ENCODE measurements around the gene AGBL2. TPM values are rescaled to one million over a fixed set of nuclear protein-coding genes. Genes with fewer than 3 reads are reported as not detected.

AGBL2 gene
- total and polyA plus RNA-seq, 2 of the 8 experiments (the other 6 are each of a cell fraction or from before 2014, with no cell fraction given) = 2.1 to 6.5 TPM

DNA sequence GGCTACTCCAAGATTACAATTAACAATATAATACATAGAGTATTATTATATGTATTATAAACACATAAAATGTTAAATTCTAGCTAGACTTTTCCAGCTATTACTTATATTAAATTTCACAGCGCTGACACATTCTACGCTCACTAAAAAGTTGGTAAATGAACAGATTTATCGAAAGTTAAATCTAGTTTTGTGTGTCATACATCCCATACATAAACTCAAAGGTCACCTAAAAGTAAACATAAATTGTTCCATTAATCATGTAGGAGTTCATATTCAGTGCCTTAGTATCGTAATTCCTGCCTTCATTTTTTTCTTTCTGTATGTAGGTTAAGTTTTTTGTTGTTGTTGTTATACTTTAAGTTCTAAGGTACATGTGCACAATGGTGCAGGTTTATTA lies 41.0 kb upstream of the AGBL2 start (continued):
- TF ChIP-seq HDAC2 (IDR thresholded peaks at IDR 0.05; ENCODE audit: borderline replicate concordance in 1 of 2, low read depth in 2 of 2, low read length in 2 of 2) (no peak), RBBP5 (IDR thresholded peaks at IDR 0.05; ENCODE audit: borderline replicate concordance, low read depth, low read length) (no peak), TCF12 (IDR thresholded peaks at IDR 0.05; ENCODE audit: low read depth, low read length) (no peak), RXRA (IDR thresholded peaks at IDR 0.05; ENCODE audit: insufficient read depth, low read depth, low read length) (no peak), EZH2 (IDR thresholded peaks at IDR 0.05; ENCODE audit: low read depth, low read length, severe bottlenecking) (no peak)

Data from H1 (cell line).